Thoracic aorta (tissue), 2 donors: ENCODE results near the gene MAN2B2. TPM values are rescaled to one million over a fixed set of nuclear protein-coding genes. Genes with fewer than 3 reads are reported as not detected.

ENCODE experiments used
- ATAC-seq: fragments of 150-250 bp; one replicate; pipeline ENCODE4 v1.8.0; 2017; ENCODE audit warnings: low read depth; ENCODE audit not compliant: insufficient number of reproducible peaks, low FRiP score
- DNase-seq: peaks from one replicate; pipeline ENCODE4 v3.0.0-alpha.2; 2020; ENCODE audit warnings: low spot score
- H3K27ac ChIP-seq, 2 donors: fragments of 200-600 bp; sonication (generic); 1 replicate in 1 of 2; 2 replicates in 1 of 2; pipeline ENCODE4 v1.5.1; 2016; ENCODE audit warnings: mild to moderate bottlenecking in 2 of 2, moderate library complexity in 2 of 2
- H3K27me3 ChIP-seq: fragments of 200-600 bp; sonication (generic); replicated peaks from 2 replicates; pipeline ENCODE4 v1.6.0; 2016; ENCODE audit warnings: mild to moderate bottlenecking; ENCODE audit not compliant: insufficient read depth
- H3K36me3 ChIP-seq: fragments of 200-600 bp; sonication (generic); one replicate; pipeline ENCODE4 v1.5.1; 2016
- H3K4me1 ChIP-seq, 2 donors: fragments of 200-600 bp; sonication (generic); 1 replicate in 1 of 2; 2 replicates in 1 of 2; pipeline versions ENCODE4 v1.5.1 to v1.6.0; 2016; ENCODE audit warnings: low read depth in 2 of 2, mild to moderate bottlenecking in 1 of 2; ENCODE audit not compliant: control insufficient read depth in 1 of 2
- H3K4me3 ChIP-seq: fragments of 200-600 bp; sonication (generic); 2 replicates; pipeline ENCODE4 v1.5.1; 2016; ENCODE audit warnings: mild to moderate bottlenecking
- H3K9me3 ChIP-seq: fragments of 200-600 bp; sonication (generic); 2 replicates; pipeline ENCODE4 v1.5.1; 2016
- total RNA-seq, 2 donors: library from RNA; depleted of rRNA; stranded (reverse); fragments of >200 nt; gene quantifications; one replicate each; pipeline versions ENCODE4 v1.1.0 to v1.2.3, GENCODE V29; 2016
- TF ChIP-seq, protein P1 (sequence below): fragments of 200-600 bp; sonication (generic); IDR thresholded peaks from one replicate; pipeline ENCODE4 v1.5.1; 2019; ENCODE audit warnings: antibody characterized with exemption

The MAN2B2 gene
- total RNA-seq, 2 donors from 2014 or later = 77.1 to 94.1 TPM

DNA sequence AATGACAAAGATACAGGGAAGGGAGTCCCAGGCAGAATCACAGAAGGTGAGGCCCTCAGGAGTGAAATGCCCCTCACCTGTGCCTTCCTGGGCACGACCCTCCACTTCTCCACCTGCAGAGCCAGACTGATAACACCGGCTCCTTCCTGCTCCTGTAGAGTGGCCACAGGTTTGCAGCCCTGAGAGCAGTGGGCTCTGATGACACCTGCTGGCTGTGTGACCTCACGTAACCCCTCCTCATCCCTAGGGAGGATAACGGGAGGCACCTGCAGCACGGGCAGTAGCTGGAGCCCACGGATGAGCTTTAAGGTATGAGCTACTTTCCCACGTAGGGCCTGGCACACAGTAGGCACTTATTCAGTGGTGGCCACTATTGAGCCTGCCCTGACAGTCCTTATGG, 25.5 kb upstream of the MAN2B2 start:
- Histone ChIP-seq H3K4me1 (no peaks in the 10 kb centered on the region), H3K36me3 (no peaks in the 10 kb centered on the region), H3K4me3 (no peak overlapping the region), H3K27ac (no peak overlapping the region), H3K27me3 (no peaks in the 10 kb centered on the region), H3K9me3 (peaks cover 7% of the 10 kb centered on the region)
- DNase-seq = no peak
- TF ChIP-seq, protein P1, sequence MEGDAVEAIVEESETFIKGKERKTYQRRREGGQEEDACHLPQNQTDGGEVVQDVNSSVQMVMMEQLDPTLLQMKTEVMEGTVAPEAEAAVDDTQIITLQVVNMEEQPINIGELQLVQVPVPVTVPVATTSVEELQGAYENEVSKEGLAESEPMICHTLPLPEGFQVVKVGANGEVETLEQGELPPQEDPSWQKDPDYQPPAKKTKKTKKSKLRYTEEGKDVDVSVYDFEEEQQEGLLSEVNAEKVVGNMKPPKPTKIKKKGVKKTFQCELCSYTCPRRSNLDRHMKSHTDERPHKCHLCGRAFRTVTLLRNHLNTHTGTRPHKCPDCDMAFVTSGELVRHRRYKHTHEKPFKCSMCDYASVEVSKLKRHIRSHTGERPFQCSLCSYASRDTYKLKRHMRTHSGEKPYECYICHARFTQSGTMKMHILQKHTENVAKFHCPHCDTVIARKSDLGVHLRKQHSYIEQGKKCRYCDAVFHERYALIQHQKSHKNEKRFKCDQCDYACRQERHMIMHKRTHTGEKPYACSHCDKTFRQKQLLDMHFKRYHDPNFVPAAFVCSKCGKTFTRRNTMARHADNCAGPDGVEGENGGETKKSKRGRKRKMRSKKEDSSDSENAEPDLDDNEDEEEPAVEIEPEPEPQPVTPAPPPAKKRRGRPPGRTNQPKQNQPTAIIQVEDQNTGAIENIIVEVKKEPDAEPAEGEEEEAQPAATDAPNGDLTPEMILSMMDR = no peak
- ATAC-seq = no peak

DNA sequence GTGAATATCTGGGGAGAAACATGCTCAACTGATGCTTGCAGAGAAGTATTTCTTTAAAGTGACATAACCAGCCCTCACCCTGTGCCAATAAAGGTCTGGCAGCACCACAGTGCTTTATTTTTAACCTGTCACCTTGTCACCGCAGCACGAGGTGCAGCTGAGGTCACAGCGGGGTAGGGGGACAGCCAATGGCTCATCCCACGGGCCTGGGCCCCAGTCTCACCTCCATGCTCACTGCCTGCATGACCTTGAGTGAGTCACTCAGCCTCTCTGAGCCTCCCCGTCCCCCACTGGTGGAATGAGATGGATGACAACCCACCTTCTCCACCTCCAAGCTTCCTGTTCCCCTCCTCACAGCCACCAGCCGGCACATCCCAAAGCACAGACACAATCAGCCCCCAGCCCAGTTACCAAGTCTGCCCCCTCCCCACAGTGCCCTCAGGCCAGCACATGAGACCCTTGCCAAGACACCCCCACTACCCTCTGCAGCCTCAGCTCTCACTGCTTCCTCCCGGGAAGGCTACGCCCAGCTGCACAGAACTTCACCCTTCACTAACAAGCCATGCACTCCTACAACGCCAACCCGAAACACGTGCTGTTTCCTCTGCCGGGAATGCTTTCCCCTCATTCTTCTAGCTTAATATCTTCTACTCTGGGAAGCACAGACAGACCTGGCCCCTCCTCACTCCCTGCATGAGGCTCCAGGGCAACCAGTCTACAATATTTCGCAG, 24.9 kb upstream of the MAN2B2 start:
- ATAC-seq = no peak
- no peak overlapping the region for H3K4me3 ChIP-seq
- peaks cover 7% of the 10 kb centered on the region for H3K9me3 ChIP-seq
- no peaks in the 10 kb centered on the region for H3K27me3 ChIP-seq
- TF ChIP-seq, protein P1 = no peak
- H3K36me3 ChIP-seq = no peaks in the 10 kb centered on the region
- H3K27ac ChIP-seq = no peak overlapping the region
- no peak for DNase-seq
- no peaks in the 10 kb centered on the region for H3K4me1 ChIP-seq

DNA sequence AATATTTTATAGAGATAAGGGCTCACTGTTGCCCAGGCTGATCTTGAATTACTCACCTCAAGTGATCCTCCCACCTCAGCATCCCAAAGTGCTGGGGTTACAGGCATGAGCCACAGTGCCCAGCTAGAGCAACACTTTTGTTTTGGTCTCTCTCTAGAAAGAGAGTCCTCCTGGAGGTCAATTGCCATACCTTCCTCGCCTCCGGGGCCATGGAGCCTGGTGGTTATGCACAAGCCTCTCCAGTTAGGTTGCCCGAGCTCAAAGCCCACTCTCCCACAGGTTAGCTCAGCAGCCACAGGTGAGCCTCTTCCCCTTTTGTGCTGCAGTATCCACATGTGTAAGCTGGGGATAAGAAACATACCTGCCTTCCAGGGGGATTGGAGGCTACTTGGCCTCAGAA, 24.2 kb upstream of the MAN2B2 start:
- DNase-seq (no peak), ATAC-seq (no peak)
- Histone ChIP-seq H3K36me3 (no peaks in the 10 kb centered on the region), H3K27me3 (no peaks in the 10 kb centered on the region), H3K9me3 (peaks cover 7% of the 10 kb centered on the region), H3K4me1 (no peaks in the 10 kb centered on the region), H3K4me3 (no peak overlapping the region), H3K27ac (no peak overlapping the region)
- TF ChIP-seq, protein P1 = no peak

DNA sequence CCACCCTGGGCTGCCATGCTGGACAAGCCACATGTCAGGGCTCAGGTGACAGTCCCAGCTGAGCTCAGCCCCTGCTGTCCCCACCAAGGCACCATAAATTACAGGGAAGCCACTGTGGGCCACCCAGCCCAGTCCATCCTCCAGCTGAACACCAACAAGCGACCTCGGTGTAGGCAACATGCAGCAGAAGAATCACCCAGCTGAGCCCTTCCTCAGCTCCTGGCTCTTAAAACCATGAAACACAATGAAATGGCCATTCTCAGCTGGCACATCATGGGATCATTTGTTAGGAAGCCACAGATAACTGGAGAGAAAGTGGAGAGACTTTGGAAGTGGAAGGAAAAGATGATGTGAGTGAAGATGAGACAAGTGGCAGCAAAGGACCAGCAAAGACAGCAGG, 23.3 kb upstream of the MAN2B2 start:
- Histone ChIP-seq H3K4me1 (no peaks in the 10 kb centered on the region), H3K9me3 (peaks cover 7% of the 10 kb centered on the region), H3K36me3 (no peaks in the 10 kb centered on the region), H3K4me3 (no peak overlapping the region), H3K27ac (no peak overlapping the region), H3K27me3 (no peaks in the 10 kb centered on the region)
- TF ChIP-seq, protein P1 = no peak
- DNase-seq (no peak), ATAC-seq (no peak)

DNA sequence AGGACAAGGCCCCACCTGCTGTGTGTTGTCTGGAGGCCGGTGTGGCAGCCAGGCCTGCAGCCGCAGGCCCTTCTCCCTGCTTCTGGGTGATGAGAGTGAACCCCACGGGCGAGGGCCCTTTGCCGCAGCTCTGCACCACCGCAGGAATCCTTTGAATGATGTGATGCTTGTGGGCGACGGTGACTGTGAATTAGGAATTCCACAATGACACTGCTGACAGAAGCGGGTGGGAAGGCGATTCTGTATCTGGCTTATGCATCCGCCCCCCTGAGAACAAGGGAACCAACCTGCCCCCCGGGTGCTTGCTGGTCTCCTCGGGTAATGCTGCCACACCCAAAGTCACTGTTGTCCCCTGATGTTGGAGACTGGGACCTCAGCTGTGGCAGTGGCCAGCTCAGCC, 19.5 kb upstream of the MAN2B2 start:
- no peak for ATAC-seq

More for the DNA sequence above, 19.5 kb upstream of the MAN2B2 start:
- no peaks in the 10 kb centered on the region for H3K4me1 ChIP-seq
- TF ChIP-seq, protein P1 = no peak
- DNase-seq = no peak
- no peak overlapping the region for H3K4me3 ChIP-seq
- H3K27ac ChIP-seq = no peak overlapping the region
- H3K36me3 ChIP-seq = no peaks in the 10 kb centered on the region
- H3K9me3 ChIP-seq = peaks cover 7% of the 10 kb centered on the region
- H3K27me3 ChIP-seq = no peaks in the 10 kb centered on the region
